Measurements from ENCODE around the gene SCNN1G. TPM values are rescaled to one million over a fixed set of nuclear protein-coding genes. Genes with fewer than 3 reads are reported as not detected.

Gene SCNN1G
- total RNA-seq, 1 donor from 2014 or later, result 0.39 TPM

- TF ChIP-seq CTCF (IDR thresholded peaks at IDR 0.05; ENCODE audit: partially characterized antibody, unreplicated experiment), result no peak
- no peak for DNase-seq
- Mint-ChIP-seq H3K36me3 (ENCODE audit: unreplicated experiment) (no peaks in the 10 kb centered on the region), H3K9me3 (ENCODE audit: unreplicated experiment) (no peaks in the 10 kb centered on the region), H3K4me1 (ENCODE audit: low read depth, unreplicated experiment) (no peaks in the 10 kb centered on the region), H3K4me3 (ENCODE audit: unreplicated experiment) (no peak overlapping the region), H3K27ac (ENCODE audit: unreplicated experiment) (no peak overlapping the region), H3K27me3 (ENCODE audit: unreplicated experiment) (peaks cover 2% of the 10 kb centered on the region)
These were observed 35.1 kb downstream of the SCNN1G start for GRCh38 chr16:23217646-23218045.

DNA sequence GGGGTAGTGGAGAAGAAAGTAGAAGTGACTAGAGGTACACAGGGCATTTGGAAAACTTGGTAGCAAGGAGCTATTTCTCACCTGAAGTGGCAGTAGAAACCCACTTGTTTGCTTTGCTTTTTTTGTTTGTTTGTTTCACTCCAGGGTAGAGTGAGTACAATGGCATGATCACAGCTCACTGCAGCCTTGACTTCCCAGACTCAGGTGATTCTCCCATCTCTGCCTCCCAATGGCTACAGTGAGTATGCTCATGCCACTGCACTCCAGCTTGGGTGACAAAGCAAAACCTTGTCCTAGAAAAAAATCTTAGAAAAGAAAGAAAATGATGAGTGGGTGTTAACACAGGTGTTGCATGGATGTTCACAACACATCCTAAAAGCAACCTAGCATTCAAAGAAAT, 40.4 kb downstream of the SCNN1G start:
- no peak overlapping the region for H3K27ac Mint-ChIP-seq (ENCODE audit: unreplicated experiment)
- H3K9me3 Mint-ChIP-seq (ENCODE audit: unreplicated experiment), result no peaks in the 10 kb centered on the region
- no peaks in the 10 kb centered on the region for H3K36me3 Mint-ChIP-seq (ENCODE audit: unreplicated experiment)
- no peak overlapping the region for H3K4me3 Mint-ChIP-seq (ENCODE audit: unreplicated experiment)
- no peak for TF ChIP-seq CTCF (IDR thresholded peaks at IDR 0.05; ENCODE audit: partially characterized antibody, unreplicated experiment)
- no peaks in the 10 kb centered on the region for H3K4me1 Mint-ChIP-seq (ENCODE audit: low read depth, unreplicated experiment)
- DNase-seq, result no peak
- H3K27me3 Mint-ChIP-seq (ENCODE audit: unreplicated experiment), result peaks cover 3% of the 10 kb centered on the region

DNA sequence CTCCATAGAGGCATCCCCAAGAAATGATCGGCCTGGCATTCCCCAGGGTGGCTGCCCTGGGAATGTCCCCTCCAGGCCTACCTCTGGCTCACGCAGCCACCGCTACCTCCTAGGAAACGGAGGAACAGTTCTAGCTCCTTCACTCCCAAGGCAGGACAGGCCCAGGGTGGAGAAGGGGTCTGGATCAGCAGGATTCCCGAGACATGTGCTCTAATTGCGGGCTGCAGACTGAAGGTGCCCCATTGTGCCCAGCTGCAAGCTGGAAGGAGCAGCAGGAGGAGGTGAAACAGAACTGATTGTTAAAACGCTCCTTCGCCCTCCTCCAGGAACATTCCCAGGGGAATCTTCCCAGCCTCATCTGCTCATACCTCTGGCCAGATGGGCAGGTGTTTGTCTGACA, 40.8 kb downstream of the SCNN1G start:
- H3K27ac Mint-ChIP-seq (ENCODE audit: unreplicated experiment), result no peak overlapping the region

DNA sequence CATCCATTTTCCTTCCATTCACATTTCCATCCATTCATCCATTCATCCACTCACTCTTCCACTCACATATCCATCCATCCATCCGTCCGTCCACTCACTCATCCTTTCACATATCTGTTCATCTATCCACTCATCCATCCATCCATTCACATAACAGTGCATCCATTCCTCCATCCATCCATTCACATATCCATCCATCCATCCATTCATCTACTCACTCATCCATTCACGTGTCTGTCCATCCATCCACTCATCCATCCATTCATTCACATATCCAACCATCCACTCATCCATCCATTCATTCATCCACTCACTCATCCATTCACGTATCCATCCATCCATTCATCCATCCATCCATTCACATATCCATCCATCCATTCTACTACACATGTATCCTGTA, 42.6 kb downstream of the SCNN1G start:
- Mint-ChIP-seq H3K36me3 (ENCODE audit: unreplicated experiment) (no peaks in the 10 kb centered on the region), H3K27ac (ENCODE audit: unreplicated experiment) (peak overlapping the region; percentile 0), H3K4me1 (ENCODE audit: low read depth, unreplicated experiment) (no peaks in the 10 kb centered on the region), H3K27me3 (ENCODE audit: unreplicated experiment) (peaks cover 3% of the 10 kb centered on the region), H3K9me3 (ENCODE audit: unreplicated experiment) (peaks cover 2% of the 10 kb centered on the region), H3K4me3 (ENCODE audit: unreplicated experiment) (no peak overlapping the region)
- DNase-seq, result no peak
- TF ChIP-seq CTCF (IDR thresholded peaks at IDR 0.05; ENCODE audit: partially characterized antibody, unreplicated experiment), result no peak

More for the DNA sequence above, 40.8 kb downstream of the SCNN1G start:
- no peak for TF ChIP-seq CTCF (IDR thresholded peaks at IDR 0.05; ENCODE audit: partially characterized antibody, unreplicated experiment)
- H3K4me3 Mint-ChIP-seq (ENCODE audit: unreplicated experiment), result no peak overlapping the region
- peaks cover 3% of the 10 kb centered on the region for H3K27me3 Mint-ChIP-seq (ENCODE audit: unreplicated experiment)
- DNase-seq, result no peak
- H3K4me1 Mint-ChIP-seq (ENCODE audit: low read depth, unreplicated experiment), result no peaks in the 10 kb centered on the region
- H3K9me3 Mint-ChIP-seq (ENCODE audit: unreplicated experiment), result peaks cover 2% of the 10 kb centered on the region
- H3K36me3 Mint-ChIP-seq (ENCODE audit: unreplicated experiment), result no peaks in the 10 kb centered on the region

DNA sequence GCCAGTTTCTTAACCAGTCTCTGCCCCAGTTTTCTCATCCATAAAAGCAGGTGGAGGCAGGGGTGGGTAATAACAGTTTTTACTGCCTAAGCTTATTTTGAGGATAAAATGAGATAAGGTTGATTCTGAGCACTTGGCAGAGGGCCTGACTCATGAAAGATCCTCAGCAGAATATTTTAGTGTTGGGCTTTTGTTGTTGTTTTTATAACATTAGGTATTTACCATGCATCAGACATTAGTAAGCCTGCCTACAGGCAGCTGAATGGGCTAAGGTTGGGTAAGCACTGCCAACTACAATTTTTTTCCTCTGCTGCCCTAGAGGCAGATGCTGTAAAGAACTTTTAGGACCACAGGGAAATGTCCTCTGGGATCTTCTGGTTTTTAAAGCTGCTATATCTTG, 43.1 kb downstream of the SCNN1G start:
- no peaks in the 10 kb centered on the region for H3K4me1 Mint-ChIP-seq (ENCODE audit: low read depth, unreplicated experiment)
- H3K36me3 Mint-ChIP-seq (ENCODE audit: unreplicated experiment), result no peaks in the 10 kb centered on the region
- DNase-seq, result no peak
- no peak for TF ChIP-seq CTCF (IDR thresholded peaks at IDR 0.05; ENCODE audit: partially characterized antibody, unreplicated experiment)
- no peak overlapping the region for H3K4me3 Mint-ChIP-seq (ENCODE audit: unreplicated experiment)
- H3K9me3 Mint-ChIP-seq (ENCODE audit: unreplicated experiment), result peaks cover 2% of the 10 kb centered on the region
- H3K27ac Mint-ChIP-seq (ENCODE audit: unreplicated experiment), result no peak overlapping the region
- peaks cover 3% of the 10 kb centered on the region for H3K27me3 Mint-ChIP-seq (ENCODE audit: unreplicated experiment)
